ENCODE data around the gene ZNF556.

ZNF556 gene

DNA sequence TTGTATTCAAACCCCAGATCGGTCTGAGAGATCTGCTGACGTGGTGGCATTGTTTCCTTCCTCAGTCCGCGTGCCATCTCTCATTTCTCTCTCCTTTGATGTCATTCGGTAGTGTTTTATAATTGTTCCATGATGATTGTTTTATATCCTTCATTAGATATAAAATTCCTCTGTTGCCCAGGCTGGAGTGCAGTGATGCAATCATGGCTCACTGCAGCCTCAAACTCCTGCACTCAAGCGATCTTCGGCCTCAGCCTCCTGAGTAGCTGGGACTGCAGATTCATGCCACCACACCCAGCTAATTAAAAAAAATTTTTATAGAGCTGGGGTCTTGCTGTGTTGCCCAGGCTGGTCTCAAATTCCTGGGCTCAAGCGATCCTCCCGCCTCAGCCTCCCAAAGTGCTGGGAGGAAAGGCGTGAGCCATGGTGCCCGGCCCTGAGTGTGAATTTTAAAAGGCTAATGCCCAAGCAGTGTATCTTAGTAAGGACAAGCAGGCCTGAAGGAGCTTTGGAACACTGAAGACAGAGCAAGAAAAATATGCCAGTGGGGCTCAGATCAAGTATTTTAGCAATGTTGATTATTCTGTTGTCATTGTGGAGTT is 38.9 kb downstream of the ZNF556 start:
- DNase-seq = no peak

DNA sequence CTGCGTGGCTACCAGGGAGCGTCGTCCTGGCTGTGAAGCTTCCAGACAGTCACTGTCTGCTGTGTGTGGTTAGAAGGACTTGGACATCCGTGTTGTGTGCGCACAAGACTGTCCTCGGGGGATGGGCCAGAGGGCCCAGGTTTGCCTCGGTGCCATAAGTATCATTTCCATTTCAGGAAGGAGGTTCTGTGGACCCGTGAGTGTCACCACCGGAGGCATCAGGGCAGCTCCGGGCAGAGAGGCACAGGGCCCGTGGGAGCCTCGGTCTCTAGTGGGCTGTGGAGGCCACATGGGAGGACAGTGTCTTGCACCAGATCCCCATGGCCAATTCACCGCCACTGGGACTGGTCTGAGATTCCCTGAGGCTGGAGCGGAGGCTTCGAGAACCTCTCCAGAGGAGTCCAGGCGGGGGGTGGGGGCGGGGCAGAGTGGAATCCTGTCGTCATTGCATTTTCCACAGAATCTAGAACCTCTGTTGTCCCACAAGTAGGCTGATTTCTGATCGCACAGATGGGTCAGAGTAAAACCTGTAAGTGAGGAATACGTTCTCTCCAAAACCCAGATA is 39.6 kb downstream of the ZNF556 start:
- no peak for DNase-seq

DNA sequence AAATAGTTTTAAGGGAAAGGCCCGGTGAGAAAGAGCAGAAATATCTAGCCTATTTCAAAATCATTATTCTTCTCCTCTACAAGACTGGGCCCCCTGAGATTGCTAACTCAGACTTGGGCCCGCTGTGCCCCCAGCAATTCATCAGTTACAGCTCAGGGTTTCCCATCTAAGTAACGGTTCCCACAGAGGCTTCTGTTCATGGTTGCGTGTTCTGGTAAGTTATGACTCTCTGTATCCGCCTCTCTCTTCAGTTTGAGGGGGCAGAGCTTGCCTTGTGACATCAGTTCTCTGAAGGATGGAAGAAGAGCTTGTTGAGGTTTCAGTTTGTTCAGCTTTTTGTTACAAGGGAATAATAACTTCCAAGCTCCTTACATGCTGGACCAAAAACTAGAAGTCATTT is 45.2 kb downstream of the ZNF556 start:
- DNase-seq = no peak

DNA sequence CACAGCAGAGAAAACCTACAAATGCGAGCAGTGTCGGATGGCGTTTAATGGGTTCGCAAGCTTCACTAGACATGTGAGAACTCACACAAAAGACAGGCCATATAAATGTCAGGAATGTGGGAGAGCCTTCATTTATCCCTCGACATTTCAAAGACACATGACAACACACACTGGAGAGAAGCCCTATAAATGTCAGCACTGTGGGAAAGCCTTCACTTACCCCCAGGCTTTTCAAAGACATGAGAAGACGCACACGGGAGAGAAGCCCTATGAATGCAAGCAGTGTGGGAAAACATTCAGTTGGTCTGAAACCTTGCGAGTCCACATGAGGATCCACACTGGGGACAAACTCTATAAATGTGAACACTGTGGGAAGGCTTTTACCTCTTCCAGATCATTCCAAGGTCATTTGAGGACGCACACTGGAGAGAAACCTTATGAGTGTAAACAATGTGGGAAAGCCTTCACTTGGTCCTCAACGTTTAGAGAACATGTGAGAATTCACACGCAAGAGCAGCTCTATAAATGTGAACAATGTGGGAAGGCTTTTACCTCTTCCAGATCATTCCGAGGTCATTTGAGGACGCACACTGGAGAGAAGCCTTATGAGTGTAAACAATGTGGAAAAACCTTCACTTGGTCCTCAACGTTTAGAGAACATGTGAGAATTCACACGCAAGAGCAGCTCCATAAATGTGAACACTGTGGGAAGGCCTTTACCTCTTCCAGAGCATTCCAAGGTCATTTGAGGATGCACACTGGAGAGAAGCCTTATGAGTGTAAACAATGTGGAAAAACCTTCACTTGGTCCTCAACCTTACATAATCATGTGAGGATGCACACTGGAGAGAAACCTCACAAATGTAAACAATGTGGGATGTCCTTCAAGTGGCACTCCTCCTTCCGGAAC is 50.4 kb downstream of the ZNF556 start:
- no peak for DNase-seq

DNA sequence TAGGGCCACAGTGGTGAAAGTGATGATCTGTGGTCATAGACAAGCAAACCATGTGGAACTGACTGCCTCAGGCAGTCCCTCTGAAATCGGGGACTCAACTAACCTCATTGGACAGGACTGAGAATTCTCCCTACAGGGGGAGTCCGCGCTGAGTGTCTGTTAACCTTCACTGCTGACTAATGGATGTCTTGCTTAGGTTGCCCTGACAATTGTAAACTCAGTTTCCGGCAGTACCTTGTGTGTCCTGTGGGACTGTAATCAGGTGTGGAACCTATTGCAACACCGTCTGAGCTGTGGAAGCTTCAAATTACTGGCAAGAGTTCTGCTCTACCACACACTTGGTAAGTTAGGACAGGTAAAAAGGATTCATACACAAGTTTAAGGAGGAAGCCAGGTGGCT is 55.9 kb downstream of the ZNF556 start:
- no peak for DNase-seq

DNA sequence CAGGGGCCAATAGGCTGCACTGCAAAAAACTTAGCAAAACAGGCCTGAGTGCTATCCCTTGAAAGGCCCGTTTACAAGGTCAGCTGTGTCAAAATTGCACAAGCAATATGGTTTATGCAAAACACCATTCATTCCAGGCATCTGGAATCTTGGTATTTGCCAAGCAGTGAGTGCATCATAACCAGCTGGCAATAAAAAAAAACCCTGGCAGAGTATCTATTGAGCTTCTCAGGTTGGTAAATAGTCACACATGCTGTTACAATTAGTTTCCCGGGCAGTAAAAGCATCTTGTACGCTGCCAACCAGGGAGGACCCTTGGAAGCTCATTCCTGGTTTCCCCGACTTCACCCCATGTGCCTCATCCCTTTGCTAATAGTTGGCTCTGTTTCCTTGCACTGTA is 56.4 kb downstream of the ZNF556 start:
- DNase-seq = no peak

DNA sequence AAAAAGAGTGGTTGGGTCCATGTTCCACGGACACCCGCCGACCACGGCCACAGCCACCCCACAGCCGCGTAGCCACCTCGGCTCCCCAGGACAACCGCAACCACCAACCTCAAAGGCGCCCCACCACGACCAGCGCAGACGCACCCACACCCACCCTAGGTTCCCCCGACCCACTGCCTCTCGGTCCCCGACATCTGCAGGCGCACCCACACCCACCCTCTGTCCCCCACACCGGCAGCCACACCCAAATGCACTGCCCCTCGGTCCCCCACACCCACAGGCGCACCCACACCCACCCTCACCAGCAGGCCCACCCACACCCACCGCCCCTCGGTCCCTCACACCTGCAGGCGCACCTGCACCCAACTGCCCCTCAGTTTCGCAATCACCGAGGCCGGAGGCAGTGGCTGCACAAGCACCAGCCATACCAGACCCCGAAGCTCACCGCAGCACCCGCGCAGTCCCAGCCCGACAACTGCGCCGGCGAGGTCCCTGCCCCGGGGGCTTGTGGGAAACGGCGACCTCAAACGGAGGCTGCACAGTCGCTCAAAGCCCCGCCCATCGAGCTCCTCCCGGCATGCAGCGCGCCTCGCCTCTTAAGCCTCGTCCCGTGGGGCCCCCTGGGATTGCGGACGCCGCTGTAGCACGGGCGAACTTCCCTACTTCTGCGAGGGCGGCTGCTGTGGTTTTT is 59.4 kb downstream of the ZNF556 start:
- no peak for DNase-seq

DNA sequence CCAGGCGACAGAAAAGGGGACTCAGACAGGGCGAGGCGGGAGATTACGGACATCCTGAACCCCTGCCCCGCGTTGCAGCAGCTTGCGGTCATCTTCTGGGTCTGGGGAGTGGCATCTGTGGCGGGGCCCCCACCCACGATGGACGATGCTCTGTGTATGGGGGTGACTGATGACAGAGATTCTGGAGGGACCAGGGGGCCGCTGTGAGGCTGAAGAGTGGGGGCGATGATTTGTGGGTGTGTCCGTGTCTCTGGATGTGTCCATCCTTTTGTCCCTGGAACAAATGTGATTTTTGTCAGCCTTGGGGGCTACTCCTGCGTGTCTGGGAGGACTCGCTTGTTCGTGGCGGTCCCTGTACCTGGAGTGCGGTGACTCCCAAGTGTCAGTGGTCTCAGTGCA is 59.9 kb downstream of the ZNF556 start:
- DNase-seq = no peak
